Measurements from ENCODE around the gene FOXN3. TPM values are rescaled to one million over a fixed set of nuclear protein-coding genes. Genes with fewer than 3 reads are reported as not detected.
A peak's percentile ranks its signal among the peaks of the same experiment; 100 is the strongest.

The FOXN3 gene
- polyA plus RNA-seq, 3 donors, result 38.7 to 57.4 (median 42.0) TPM

- Histone ChIP-seq H3K9me3 (replicated peaks in 1 of 2; ENCODE audit: control insufficient read depth in 1 of 2, insufficient read depth in 1 of 2, low read length in 2 of 2) (no peaks in the 10 kb centered on the region), H3K9ac (ENCODE audit: insufficient read depth, low read length, poor library complexity, severe bottlenecking) (no peak overlapping the region), H3K79me2 (ENCODE audit: insufficient read depth, low read length) (peaks cover 100% of the 10 kb centered on the region), H4K20me1 (ENCODE audit: insufficient read depth, low read length) (peaks cover 99% of the 10 kb centered on the region), H3K4me2 (replicated peaks; ENCODE audit: extremely low read depth, low read length, poor library complexity, severe bottlenecking) (no peak overlapping the region), H2AFZ (ENCODE audit: insufficient read depth, low read depth, low read length, poor library complexity, severe bottlenecking) (no peak overlapping the region), H3K4me3 (replicated peaks in 1 of 3; ENCODE audit: low read depth in 2 of 3, low read length in 3 of 3) (no peak overlapping the region), H3K27me3 (ENCODE audit: control insufficient read depth in 2 of 2, insufficient read depth in 2 of 2, low read length in 2 of 2) (no peaks in the 10 kb centered on the region), H3K36me3 (replicated peaks in 1 of 2; ENCODE audit: control insufficient read depth in 1 of 2, insufficient read depth in 2 of 2, low read length in 2 of 2) (peaks cover 11 to 67% of the 10 kb centered on the region in 2 donors), H3K4me1 (ENCODE audit: control insufficient read depth in 1 of 2, insufficient read depth in 2 of 2, low read length in 2 of 2) (peaks cover 21 to 34% of the 10 kb centered on the region in 2 donors), H3K27ac (ENCODE audit: low read depth in 1 of 2, low read length in 2 of 2) (peak overlapping the region in 1 of 2 donors; percentile 12)
- peak overlapping the region in 2 of 7 donors; percentile 46 to 71 for H3K27ac Mint-ChIP-seq
- no peak for DNase-seq
- H3K27me3 Mint-ChIP-seq (ENCODE audit: low read depth in 3 of 3), result no peaks in the 10 kb centered on the region
- H3K9me3 Mint-ChIP-seq, result peaks cover 0 to 3% (median 0%) of the 10 kb centered on the region in 7 donors
- intact Hi-C loops (cut with micrococcal nuclease), result no loop called here
- TF ChIP-seq CTCF (IDR thresholded peaks at IDR 0.05), result no peak
- 67% methylated on average over 2 of the region's 5 CpGs for WGBS (ENCODE audit: insufficient coverage)
- H3K36me3 Mint-ChIP-seq, result peaks cover 50 to 75% of the 10 kb centered on the region in 2 donors
- H3K4me3 Mint-ChIP-seq, result no peak overlapping the region
- peaks cover 39% of the 10 kb centered on the region for H3K4me1 Mint-ChIP-seq
These were observed 11.3 kb downstream of the FOXN3 start for GRCh38 chr14:89405712-89406111.

- TF ChIP-seq CTCF (IDR thresholded peaks at IDR 0.05), result no peak
These were observed 14.7 kb downstream of the FOXN3 start for GRCh38 chr14:89402363-89402762.

More at GRCh38 chr14:89402363-89402762, 14.7 kb downstream of the FOXN3 start:
- peaks cover 99% of the 10 kb centered on the region for H4K20me1 ChIP-seq (ENCODE audit: insufficient read depth, low read length)
- Mint-ChIP-seq H3K4me3 (no peak overlapping the region), H3K9me3 (peaks cover 0 to 2% (median 0%) of the 10 kb centered on the region in 7 donors), H3K4me1 (peaks cover 45% of the 10 kb centered on the region), H3K27me3 (ENCODE audit: low read depth in 3 of 3) (no peaks in the 10 kb centered on the region), H3K36me3 (peaks cover 43 to 62% of the 10 kb centered on the region in 2 donors), H3K27ac (peak overlapping the region in 4 of 7 donors; percentile 11 to 28 (median 19))
- no peak overlapping the region for H3K4me3 ChIP-seq (replicated peaks in 1 of 3; ENCODE audit: low read depth in 2 of 3, low read length in 3 of 3)
- H3K4me2 ChIP-seq (replicated peaks; ENCODE audit: extremely low read depth, low read length, poor library complexity, severe bottlenecking), result no peak overlapping the region
- H3K79me2 ChIP-seq (ENCODE audit: insufficient read depth, low read length), result peaks cover 99% of the 10 kb centered on the region
- peaks cover 13 to 17% of the 10 kb centered on the region in 2 donors for H3K4me1 ChIP-seq (ENCODE audit: control insufficient read depth in 1 of 2, insufficient read depth in 2 of 2, low read length in 2 of 2)
- H3K9ac ChIP-seq (ENCODE audit: insufficient read depth, low read length, poor library complexity, severe bottlenecking), result no peak overlapping the region
- 100% methylated on average over 2 of the region's 3 CpGs for WGBS (ENCODE audit: insufficient coverage)
- no peaks in the 10 kb centered on the region for H3K27me3 ChIP-seq (ENCODE audit: control insufficient read depth in 2 of 2, insufficient read depth in 2 of 2, low read length in 2 of 2)
- peak overlapping the region in 1 of 2 donors; percentile 22 for H3K27ac ChIP-seq (ENCODE audit: low read depth in 1 of 2, low read length in 2 of 2)
- intact Hi-C loops (cut with micrococcal nuclease), result no loop called here
- peak in 1 of 3 donors; percentile 38 for DNase-seq
- H3K36me3 ChIP-seq (replicated peaks in 1 of 2; ENCODE audit: control insufficient read depth in 1 of 2, insufficient read depth in 2 of 2, low read length in 2 of 2), result peaks cover 11 to 66% of the 10 kb centered on the region in 2 donors
- H2AFZ ChIP-seq (ENCODE audit: insufficient read depth, low read depth, low read length, poor library complexity, severe bottlenecking), result no peak overlapping the region
- H3K9me3 ChIP-seq (replicated peaks in 1 of 2; ENCODE audit: control insufficient read depth in 1 of 2, insufficient read depth in 1 of 2, low read length in 2 of 2), result no peaks in the 10 kb centered on the region

Measured in CD14-positive monocyte (primary cell).